NCI-H1930 (cell line): ENCODE measurements around the gene CSNK1G2.

Experiments
- DNase-seq, 2 experiments: peaks; one replicate each; lab custom pipeline; 2025; lab: John Stamatoyannopoulos, UW

The CSNK1G2 gene

DNA sequence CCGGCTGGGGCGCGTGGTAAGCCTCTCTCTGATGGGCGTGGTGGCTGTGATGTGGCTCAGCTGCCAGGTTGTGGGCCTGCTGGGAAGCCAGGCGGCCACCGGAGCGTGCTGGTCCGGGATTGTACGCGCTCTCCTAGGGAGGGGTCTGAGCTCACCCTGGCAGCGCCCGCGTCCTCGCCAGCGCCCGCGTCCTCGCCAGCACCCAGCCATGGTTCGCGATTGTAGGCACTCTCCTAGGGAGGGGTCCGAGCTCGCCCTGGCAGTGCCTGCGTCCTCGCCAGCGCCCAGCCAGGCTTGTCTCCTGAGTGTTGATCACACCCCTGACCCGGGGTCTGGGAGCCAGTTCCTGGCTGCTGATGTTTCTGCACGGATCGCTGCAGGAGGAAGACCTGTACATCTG is 22.0 kb upstream of the CSNK1G2 start:
- DNase-seq = no peak

DNA sequence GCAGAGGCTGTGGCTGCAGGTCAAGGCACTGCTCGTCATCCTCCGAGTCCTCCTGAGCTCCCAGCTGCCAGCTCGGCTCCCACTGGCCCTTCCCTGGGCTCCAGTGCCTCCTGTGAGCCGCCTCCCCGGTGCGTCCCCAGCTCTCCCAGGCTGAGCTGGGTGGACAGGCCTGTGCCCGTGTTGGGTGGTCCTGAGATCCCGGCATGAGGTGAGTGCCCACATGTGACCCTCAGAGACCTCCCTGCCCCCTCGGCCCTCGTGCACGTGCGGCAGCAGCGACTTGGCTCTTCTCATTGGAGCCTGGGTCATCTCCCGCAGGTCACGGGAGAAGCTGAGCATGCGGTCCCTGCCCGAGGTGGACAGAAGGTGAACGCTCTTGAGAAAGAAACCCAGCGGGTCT is 20.3 kb upstream of the CSNK1G2 start:
- DNase-seq = no peak

DNA sequence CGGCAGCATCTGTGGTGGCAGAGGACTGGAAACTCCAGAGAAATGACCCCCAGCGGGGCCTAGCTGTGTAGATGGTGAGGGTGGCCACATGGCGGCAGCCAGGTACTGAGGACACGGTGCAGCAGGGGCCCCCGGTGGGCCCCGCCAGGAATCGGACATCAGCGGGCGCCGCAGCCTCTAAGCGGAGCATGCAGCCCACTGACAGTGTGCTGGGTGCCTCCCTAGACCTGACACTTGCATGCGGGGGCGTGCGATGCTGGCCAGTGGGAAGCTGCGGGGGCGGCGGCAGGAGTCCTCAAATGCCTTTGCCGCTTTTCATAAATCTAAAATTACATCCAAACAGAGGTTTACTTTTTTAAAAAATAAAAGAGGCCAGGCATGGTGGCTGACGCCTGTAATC is 19.6 kb upstream of the CSNK1G2 start:
- no peak for DNase-seq

DNA sequence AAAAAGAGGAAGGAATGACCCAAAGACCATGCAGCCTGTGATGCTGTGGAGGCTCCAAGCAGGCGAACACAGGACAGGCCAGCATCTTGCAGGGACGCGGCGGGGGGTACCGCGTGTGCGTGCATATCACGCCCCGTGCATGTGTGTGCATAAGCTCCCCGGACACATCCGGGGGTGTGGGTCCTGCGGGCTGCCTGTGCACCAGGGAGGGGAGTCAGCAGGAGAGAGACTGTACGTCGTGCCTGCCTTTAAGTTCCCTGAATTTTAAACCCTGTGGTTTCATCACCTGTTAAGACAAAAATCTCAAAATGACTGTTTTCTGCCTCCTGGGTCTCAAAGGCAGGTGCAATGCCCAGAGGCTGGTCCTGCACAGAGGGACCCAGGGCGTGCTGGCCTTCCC is 19.1 kb upstream of the CSNK1G2 start:
- no peak for DNase-seq

DNA sequence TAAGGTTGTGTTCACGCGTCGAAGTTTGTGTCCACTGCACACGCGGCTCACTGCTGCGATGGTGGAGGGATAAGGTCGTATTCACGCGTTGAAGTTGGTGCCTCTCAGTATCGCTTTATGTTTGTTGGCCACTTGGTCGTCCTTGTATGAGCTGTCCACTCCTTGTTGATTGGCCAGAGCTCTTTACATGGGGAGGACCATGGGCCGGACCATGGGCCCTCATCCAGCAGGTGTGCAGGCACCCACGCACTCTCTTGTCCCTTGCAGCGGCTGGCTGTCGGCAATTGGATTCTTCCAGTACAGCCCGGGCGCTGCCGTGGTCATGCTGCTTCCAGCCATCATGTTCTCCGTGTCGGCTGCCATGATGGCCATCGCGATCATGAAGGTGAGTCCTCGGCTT is 18.2 kb upstream of the CSNK1G2 start:
- DNase-seq = no peak

DNA sequence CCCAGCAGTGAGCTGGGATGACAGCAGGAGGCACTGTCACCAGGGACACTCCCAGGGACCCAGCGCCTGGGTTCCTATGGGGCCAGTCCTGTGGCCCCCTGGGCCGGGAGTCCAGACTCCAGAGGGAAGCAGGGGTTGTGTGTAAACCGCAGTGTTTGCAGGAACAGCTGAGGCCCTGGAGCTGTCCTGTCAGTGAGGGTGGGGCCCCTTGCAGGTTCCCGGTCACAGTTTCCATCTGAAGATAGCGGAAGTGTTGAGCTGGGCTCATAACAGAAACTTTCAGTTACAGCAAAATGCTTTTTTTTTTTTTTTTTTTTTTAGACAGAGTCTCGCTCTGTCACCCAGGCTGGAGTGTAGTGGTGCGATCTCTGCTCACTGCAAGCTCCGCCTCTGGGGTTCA is 17.7 kb upstream of the CSNK1G2 start:
- no peak for DNase-seq

DNA sequence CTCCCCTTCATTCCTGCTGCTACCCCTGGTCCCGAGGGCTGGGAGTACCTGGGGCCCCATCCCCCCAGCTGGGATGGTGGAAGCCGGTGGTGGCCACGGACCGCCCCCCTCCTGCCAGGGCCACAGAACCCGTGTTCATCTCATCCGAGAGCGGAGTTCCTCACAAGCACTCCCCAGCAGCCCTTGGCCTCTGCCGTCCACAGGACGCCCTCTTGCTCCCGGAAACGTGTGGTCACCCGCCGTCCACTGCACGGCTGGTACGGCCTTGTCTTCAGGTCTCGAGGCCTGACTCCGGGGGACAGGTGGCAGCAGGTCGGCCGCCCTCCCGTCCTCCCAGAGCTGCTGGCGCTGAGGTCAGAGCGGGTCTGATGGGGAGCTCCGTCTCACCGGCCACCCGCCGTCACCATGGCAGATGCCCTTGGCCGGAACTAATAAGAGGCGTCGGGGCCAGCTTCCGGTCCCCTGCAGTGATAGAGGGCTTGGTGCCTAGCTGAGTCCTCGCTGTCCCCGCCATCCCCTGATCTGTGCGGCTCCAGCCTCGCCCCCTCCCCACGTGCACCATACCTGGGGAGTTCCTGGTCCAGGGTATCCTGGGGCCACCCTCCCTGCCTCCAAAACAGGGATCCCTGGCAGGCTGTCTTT is 16.5 kb upstream of the CSNK1G2 start:
- no peak for DNase-seq

DNA sequence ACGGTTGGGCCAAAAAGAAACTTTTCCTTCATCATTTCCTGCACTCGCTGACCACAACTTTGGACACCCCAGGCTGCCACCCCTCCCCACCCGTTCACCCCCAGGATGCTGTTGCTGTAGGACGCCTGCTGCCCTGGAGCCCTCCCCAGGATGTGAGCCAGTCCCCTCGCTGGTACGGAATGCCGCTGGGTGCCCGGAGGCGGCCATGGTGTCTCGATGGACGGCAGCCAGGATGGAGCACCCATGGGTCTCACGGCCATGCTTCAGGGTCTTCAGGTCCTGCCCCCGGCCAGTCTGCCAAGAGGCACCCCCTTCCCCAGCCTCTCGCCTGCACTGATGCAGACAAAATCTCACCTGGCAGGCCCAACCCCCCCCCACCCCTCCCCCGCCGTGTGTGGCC is 15.4 kb upstream of the CSNK1G2 start:
- no peak for DNase-seq

DNA sequence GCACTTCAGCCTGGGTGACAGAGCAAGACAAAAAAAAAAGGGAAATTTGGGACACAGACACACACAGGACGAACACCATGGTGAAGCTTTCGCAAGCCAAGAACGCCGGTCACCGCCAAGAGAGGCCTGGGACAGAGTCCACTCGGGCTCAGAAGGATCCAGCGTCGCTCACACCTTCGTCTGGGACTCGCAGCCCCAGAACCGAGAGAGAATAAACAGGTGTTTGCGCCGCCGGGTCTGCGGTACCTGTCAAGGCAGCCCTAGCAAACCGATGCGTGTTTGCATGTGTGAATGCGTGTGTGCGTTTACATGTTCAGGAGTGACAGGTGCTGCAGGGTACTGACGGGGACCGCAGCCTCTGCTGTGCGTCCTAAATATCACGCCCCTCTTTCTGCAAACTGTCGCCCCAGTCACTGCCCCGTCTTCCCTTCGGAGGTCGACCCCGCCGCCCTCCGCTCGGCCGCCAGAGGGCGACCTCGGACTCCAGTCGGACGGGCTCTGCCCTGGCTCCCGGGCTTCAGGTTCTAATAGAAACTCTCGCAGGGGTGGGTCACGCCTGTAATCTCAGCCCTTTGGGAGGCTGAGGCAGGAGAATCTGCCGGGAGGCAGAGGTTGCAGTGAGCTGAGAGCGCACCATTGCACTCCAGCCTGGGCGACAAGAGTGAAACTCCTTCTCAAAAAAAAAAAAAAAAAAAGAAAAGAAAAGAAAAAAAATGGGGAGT is 11.8 kb upstream of the CSNK1G2 start:
- peak; percentile 27 to 66 for DNase-seq

DNA sequence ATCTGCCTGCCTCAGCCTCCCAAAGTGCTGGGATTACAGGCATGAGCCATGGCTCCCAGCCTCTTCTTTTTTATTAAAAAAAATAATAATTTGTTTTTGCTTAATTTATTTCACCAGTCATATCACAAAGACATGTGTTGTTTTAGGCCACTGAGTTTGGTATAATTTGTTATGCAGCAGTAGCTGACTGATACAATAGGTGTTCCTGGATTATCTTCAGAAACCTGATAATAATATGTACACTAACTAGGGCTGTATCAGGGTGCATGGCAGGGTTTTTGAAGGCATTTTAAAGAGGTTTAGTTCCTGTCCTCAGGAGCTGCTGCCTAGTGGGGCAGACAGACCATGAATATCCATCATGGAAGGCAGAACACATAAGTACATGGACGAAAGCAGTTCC is 9.5 kb upstream of the CSNK1G2 start:
- no peak for DNase-seq

DNA sequence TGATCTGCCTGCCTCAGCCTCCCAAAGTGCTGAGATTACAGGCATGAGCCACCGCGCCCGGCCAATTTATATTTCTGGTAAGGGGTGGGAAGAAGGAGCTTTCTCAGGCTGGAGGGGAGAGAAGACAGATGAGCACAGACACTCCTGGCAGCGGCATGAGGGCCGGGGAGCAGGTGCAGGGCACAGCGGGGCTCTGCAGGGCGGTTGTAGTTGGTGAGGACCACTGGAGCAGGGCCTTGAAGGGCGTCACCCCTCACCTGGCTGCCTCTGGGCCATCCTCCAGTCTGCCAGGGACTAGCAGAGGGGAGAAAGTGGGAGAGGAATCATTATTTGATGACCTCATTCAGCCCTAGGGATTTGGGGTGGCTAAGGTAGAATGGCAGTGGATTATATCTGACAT is 8.6 kb upstream of the CSNK1G2 start:
- DNase-seq = no peak

DNA sequence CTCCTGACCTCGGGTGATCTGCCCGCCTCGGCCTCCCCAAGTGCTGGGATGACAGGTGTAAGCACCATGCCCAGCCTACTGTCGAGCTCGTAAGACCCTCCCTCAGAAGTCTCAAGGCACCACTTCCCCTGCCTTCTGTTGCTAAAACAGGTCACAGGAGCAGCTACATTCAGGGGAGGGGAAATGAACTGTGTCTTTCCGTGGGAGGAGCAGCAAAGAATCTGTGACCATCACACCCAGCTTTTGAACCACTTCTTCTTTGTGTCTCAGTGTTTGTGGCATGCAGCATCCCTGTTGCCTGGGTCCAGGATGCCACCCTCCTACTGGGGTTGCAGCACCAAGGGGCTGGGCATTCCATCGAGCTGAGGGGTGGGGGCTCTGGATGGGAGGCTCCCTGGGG is 7.7 kb upstream of the CSNK1G2 start:
- DNase-seq = no peak

DNA sequence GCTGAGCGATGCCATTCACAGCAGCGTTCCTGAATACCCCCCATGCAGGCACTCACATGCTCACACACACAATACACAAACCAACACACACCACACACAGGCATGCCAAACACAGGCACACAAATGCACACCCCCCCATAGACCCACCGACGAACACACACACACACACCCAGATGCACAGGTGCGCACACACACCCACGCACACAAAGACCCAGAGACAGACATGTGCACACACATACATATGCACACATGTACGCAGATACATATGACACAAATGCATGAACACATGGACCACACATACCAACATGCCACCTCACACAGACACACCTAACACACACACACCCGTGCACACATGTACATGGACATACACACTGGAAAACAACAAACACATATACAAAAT is 7.0 kb upstream of the CSNK1G2 start:
- DNase-seq = no peak

DNA sequence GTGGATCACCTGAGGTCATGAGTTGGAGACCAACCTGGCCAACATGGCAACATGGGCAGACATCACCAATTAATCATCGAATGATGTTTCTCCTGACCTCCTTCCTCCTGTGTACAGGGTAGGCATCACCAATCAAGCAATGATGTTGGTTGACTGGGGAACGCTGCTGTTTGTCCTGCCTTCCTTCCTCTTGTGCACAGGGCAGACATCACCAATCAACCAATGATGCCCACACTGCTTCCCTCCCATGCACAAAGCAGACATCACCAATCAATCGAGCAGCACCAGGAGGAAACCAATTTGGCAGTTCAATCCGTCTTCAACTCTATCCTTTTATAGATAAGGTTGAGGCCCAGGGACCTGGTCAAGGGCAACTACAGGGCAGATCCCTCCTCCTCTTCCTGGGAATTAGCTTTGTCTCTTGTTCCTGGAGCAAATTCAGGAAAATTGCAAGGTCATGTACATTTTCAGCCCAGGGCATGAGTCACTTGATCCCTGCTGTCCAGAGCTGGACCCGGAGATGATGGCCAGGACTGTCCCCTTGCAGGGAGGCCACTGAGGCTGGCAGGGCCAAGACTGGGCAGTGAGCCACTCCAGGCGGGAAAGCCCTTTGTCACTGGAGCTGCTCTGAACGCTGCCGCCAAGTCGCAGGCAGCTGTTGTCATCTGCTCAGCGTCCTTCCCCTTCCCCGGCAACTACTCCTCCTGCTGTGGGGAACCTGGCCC is 5.3 kb upstream of the CSNK1G2 start:
- no peak for DNase-seq

DNA sequence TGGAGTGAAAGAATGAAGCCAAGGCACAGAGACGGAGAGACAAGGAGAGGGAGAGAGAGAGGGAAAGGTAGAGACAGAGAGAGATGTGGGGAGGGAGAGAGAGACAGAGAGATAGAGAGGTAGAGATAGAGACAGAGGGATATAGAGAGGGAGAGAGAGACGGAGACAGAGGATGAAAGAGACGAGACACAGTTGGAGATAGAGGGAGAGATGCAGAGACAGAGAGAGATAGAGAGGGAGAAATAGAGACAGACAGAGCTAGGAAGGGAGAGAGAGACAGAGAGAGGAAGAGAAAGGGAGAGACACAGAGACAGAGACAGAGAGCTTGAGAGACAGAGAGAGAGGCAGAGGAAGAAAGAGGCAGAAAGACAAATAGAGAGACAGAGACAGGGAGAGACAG is 4.5 kb upstream of the CSNK1G2 start:
- DNase-seq = no peak

DNA sequence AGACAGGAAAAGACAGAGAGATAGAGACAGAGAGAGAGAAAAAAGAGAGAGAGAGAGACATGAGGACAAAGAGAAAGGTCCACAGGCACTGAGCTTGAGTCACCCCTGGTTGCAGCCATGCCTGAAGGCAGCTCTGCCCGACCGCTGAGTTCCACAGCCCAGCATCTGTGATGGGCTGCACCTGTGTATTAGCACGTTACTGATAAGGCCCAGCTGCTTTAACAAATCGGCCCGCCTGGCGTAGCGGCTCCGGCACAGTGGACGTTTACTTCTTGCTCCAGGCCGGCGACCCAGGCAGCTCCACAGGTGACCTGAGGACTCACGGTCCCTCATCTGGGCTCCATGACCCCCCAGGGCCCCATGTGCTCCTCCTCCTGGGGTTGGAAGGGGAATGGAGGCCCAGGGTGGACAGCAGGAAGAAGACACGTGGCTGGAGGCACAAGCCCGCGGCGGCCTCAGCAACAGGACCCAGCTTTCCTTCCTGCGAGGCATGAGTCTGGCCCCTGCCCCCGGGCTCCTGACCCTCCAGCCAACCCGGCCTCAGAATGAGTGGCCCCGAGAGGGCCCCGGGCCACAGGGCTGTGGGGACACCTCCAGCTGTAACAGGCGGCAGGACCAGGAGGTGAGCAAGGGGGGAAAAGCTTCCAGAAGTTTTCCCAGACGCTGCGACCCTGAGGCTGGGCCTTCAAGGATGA is 3.9 kb upstream of the CSNK1G2 start:
- DNase-seq = no peak

DNA sequence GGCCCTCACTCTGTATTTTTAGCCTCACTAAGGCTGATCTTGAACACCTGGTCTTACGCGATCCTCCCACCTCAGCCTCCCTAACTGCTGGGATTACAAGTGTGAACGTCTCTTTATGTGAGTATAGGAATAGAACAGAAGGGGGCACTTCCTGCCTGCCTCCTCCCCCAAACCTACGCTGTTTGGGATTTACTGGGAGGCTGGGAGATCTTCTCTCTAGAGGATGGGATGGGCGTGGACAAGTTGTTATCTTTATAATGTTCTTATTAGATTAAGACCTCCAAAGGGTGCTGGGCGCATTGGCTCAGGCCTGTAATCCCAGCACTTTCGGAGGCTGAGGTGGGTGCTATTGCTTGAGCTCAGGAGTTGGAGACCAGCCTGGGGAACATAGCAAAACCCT is 2.9 kb upstream of the CSNK1G2 start:
- no peak for DNase-seq

DNA sequence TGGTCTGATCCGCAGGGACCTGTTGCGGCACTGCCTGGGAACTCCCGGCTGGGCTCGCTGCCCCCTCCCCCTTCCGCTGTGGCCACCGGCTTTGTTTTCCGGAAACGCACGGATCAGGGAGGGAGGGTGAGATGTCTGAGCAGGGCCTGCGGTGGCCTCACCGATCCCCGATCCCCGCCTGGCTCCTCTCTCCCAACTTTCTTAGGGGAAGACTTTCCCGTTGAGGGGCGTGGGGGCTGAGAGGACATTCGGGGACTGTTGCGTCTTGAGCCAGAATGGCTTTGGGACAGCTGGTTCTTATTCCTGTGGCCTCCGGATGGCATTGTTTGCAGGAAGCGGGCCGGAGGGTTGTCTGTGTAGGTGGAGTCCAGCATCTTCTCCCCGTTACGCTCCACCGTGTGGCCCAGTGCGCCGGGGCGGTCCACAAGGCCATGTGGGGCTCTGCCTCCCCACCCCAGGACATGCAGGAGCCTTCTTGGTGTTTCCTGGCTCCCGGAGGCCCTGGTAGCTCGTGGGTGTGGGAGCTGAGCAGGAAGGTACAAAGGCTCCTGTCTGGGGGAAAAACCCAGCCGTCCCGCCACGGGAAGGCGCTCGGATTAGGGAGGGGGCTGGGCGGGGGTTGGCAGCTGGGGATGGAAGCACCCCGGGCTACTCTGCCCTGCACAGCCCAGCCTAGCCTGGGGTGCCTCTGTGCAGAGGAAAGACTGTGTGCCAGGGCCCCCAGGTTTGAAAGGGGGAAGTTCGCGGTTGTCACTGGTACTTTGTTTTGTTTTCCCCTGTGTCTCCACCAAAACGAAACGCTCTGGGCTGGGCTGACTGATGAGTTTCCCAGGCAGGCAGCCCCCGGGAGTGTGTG is 1.3 kb downstream of the CSNK1G2 start:
- peak in 1 of 2 experiments; percentile 9 for DNase-seq

DNA sequence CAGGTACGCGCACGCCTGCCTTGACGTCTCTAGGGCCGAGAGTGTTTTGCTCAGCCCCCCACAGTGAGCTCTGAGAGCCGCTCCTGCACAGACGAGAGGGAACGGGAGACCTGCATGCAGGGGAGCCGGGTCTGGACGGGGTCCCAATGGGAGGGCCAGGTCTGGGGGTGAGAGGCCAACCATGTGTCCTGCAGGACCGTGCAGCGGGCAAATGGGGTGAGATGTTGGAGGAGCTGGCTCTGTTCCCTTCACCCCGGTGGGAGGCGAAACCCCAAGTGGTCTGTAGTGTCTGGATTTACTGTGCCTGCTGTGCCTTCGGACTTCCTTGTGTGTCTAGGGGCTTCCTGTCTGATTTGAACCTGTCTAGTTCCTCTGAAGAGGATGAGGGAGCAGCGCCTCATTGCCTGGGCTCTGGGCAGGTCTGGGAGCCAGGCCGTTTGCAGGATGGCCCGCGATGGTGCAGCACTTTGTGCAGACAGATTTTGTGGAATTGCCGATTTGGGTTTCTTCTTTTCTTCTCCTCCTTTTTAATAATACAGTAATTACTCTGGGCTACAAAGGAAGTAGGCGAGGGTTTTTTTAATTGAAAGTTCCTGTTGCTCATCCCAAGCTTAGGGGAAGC is 2.1 kb downstream of the CSNK1G2 start:
- no peak for DNase-seq

DNA sequence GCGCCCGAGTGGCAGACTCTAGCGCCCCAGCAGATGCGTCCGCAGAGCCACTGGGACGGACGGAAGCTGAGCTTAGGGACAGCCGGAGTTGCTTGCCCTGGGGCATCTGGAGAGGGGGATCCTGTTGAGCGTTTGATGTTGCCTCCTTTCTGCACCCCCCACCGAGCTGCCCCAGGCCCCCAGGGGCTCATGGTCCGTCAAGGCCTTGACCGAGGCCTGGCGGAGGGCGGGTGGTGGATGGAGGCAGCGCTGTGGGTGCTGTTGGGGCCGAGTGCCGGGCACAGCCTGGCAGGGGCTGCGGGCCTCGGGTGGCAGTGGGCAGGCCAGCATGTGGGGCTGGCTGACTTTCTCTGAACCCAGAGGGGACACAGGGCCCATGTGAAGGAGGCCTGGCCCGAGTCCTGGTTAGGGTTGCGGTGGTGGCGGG is 2.7 kb downstream of the CSNK1G2 start:
- DNase-seq = no peak
